CD4-positive, alpha-beta T cell treated with Interferon alpha-2 for 1 hour (primary cell): Measurements from ENCODE around the gene SIGLEC11.
"Not testable (repeated sequence)": the region's sequence is repeated elsewhere in the genome, so short reads cannot be mapped to it uniquely, and the experiment has no call there.

Source experiments
- DNase-seq, 2 donors: peaks; one replicate each; pipeline ENCODE4 v3.0.0-alpha.2; 2020 to 2022

The SIGLEC11 gene

DNA sequence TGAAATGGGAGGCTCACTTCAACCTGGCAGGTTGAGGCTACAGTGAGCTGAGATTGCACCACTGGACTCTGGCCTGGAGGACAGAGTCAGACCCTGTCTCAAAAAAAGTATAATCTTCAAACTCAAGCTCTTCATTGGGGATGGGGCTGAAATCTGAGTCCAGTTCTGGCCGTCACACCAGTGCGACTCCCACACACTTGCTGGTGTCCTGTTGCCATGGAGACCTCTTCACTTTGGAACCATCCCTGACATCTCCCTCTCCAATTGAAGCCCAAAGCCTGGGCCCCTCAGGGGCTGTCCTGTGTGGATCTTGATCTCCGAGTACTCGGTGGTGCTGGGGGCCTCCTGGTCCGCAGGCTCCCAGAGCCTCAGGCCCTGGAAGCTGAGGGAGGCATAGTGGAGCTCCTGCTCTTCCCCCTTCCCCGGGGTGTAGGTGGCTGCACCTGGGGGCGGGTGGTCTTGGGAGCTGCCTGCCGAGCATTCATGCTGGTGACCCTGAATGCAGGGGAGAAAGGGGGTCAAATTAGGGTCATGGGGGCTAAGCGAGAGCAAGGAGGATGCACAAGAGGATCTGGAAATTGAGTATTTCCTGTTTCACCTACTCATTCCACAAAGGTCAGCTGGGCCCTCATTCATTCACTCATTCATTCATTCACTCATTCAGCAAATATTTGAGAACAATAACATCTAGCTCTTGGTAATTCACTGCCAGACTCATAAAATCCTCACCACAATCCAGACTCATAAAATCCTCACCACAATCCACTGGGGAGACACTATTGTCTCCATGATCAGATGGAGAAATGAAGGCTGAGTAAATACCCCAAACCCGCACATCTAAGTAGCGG is 11.0 kb downstream of the SIGLEC11 start:
- DNase-seq = no peak

DNA sequence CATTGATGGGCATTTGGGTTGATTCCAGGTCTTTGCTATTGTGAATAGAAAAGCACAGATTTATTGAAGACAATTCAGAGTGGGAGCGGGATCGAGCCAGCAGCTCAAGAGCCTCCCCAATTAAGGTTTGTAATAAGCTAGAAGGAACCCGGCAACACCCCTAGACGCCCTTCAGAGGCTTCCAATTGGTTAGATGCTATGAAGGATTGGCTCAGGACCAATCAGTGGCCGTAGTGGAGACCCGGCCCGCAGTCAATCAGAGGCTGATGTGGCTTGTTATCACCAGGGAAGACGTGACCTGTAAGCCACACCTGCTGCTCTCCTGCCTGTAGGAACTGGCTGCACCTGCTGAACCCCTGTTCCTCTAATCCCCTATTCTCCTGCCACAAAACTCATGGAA is 14.6 kb downstream of the SIGLEC11 start:
- no peak for DNase-seq

DNA sequence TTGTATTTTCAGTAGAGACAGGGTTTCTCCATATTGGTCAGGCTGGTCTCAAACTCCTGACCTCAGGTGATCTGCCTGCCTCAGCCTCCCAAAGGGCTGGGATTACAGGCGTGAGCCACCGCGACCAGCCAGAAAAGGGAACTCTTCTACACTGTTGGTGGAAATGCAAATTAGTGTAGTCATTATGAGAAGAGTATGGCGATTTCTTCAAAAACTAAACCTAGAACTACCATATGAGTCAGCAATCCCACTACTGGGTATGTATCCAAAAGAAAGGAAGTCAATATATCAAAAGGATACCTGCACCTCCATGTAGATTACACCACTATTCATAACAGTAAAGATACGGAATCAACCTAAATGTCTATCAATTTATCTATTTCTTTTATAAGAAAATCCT is 16.4 kb downstream of the SIGLEC11 start:
- peak in 1 of 2 donors; percentile 19 for DNase-seq

DNA sequence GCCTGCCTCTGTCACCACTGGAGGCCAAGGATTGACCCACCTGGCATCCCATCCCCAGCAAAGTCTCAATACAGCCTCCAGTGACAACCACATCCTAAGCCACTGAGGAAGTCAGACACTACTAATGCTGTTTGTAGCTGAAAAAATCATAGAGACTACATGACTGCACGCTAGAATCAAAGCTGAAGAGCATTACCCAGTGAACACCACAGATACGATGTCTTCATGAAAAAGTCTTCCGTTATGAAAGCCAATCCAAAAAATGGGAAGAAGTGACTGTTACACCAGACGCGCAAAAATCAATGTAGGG is 20.5 kb downstream of the SIGLEC11 start:
- DNase-seq = no peak

DNA sequence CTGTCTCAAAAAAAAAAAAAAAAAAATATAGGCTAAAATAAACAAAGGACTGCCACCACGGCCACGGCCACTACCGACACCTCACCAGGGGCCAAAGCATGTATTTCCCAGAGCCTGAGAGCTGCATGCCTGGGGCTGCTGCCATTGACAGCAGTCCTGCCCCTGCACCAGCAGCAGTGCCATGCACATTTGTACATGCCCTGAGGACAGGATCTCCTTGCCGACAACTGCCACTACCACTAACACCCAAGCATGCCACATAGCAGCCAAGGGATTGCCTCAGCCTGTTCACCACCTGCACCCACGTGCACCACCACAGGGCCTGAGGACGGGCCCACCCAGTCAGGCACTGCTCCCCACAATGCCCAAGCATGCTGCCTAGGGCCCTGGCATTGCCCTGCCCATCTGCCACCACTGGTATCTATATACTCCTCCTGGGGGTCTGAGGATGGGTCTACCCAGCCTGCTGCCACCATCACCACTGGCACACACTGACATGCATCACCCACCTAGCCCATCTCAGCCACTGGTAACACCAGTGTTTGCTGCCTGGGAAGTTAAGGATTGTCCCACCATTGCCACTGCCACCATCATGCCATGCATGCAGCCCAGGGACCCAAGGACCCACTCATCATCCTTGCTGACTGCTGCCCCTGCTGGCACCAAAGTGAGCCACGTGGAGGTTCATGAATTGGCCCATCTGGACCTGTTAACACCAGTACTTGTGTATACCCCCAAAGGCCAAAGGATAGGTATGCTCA is 21.1 kb downstream of the SIGLEC11 start:
- no peak for DNase-seq

DNA sequence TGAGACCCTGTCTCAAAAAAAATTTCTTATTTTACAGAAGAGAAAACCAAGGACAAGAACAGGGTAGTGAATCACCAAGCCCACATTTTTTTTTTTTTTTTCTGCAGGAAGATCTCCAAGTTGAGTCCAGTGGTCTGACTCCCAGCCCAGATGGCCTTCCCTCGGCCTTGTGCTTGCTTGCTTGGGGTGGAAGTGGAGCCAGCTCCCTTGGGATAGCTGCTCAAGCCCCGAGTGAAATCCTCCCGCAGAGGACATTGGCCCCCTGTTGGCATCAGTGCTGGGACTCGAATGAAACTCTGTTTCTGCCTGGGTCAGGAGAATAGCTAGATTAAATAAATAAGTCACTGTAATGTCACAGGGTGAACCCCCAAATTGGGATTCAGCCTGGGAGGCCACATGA is 22.3 kb downstream of the SIGLEC11 start:
- DNase-seq = no peak

DNA sequence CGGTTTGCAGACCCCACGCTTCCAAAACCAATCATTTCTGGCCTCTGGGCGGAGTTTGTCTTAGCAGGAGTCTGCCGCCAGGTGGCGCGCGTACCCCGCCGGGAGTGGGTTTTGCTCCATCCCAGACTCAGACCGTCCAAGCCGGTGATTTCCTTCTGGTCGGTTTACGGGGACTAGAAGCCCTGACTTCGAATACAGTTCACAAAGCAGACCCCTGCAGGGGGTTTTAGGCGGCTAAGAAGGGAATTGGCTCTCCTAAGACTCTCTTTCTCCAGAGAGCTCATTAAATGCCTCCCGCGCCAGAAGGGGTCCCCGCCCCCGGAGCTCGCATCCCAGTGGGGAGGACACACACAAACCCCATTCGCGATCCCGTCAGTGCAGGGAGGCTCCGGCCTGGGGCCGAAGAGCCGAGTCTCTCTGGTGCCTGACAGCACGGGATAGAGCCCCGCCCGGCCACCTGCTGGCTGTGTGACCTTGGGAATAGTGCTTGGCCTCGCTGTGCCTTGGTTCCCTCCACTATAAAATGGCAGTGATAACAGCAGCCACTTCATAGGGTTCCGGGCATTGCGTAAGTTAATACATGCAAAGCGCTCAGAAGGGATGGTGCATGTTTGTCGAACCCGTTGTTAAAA is 23.1 kb downstream of the SIGLEC11 start:
- peak; percentile 75 to 79 for DNase-seq

DNA sequence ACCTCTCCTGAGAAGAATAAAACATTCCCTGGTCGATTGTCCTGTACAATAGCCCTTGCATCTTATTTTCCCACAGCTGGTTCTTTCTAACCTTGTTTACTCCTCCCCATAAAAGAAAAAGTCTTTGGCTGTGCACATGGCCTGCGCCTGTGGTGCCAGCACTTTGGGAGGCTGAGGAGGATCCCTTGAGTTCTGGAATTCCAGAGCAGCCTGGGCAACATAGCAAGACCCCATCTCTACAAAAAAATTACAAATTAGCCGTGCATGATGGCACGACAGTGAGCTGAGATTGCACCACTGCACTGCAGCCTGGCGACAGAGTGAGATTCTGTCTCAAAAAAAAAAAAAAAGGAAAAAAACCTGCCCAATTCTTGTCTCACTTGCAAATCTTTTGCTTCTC is 24.4 kb downstream of the SIGLEC11 start:
- no peak for DNase-seq

DNA sequence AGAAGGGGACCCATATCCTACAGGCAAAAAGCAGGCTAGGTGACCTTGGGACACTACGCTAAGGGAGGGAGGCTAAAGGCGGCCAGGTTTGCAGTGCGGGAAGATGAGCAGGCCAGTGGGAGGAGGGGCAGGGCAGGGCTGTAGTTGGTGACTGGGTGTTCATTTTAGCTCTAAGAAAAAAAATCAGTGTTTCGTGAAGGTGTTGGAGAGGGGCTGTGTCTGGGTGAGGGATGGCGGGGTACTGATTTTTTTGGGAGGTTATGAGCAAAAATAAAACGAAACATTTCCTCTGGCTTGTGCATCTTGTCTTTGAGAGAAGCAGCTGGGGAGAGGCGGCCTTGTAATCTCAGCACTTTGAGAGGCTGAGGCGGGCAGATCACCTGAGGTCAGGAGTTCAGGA is 27.3 kb downstream of the SIGLEC11 start:
- DNase-seq = no peak

DNA sequence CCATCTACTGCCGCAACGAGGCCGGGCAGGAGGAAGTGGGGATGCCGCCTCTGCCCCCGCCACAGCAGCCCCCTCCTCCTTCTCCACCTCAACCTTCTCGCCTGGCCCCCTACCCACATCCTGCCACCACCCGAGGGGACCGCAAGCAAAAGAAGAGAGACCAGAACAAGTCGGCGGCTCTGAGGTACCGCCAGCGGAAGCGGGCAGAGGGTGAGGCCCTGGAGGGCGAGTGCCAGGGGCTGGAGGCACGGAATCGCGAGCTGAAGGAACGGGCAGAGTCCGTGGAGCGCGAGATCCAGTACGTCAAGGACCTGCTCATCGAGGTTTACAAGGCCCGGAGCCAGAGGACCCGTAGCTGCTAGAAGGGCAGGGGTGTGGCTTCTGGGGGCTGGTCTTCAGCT is 28.2 kb downstream of the SIGLEC11 start:
- DNase-seq = peak; percentile 33 to 64

DNA sequence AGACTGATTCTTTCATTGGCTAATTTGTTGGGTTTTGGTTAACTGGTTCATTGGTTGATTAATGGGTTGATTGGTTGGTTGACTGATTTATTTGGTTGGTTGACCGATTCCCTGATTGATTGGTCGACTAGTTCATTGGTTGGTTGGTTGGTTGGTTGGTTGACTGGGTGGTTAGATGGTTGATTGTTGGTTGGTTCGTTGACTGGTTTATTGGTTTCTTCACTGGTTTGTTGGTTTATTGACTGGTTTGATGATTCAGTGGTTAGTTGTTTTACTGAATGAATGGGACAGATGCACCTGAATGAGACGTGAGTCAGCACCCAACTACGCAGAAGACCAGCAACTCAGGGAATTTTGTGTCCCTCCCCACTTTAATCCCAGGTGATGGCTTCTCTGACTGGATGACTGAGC is 28.9 kb downstream of the SIGLEC11 start:
- DNase-seq = no peak

DNA sequence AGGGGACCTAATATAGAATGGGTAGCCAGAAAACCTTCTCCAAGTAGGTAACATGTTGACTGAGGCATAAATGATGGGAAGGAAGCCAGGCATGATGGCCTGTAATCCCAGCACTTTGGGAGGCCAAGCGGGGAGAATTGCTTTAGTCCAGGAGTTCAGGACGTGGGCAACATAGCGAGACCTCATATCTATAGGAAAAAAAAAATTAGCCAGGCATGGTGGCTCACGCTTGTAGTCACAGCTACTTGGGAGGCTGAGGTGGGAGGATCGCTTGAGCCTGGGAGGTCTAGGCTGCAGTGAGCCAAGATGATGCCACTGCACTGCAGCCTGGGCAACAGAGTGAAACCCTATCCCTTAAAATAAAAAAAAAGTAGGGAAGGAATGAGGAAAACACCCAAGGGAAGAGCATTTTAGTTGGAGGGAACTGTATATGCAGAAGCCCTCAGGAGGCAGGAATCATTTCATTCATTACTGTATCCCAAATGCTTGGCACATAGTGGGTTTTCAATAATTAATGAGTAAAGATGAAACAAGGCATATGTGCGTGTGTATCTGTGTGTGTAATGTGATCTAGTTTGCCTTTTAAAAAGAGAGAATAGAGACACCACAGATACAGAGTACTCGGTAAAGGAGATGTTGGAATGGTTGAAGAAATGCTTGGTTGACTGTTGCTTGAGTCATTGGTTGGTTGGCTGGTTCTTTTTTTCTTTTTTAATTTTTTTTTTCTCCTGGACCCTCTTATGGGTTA is 29.5 kb downstream of the SIGLEC11 start:
- DNase-seq = no peak

DNA sequence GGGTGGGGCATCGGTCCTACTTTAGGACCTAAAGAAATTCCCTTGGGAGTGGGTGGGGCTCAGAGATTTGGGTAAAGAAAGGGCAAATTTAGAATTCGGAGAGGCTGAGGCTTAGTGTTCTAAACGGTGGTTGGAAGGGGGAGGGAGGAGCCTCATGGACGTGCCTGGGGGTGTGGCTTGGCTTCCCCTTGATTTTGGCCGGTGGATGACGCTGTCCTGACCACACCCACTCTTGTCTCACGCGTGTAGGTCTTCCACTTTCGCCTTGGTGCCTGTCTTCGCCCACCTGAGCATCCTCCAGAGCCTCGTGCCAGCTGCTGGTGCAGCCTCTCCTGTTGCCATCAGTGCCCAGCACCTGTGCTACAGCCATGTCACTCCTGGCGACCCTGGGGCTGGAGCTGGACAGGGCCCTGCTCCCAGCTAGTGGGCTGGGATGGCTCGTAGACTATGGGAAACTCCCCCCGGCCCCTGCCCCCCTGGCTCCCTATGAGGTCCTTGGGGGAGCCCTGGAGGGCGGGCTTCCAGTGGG is 30.4 kb downstream of the SIGLEC11 start:
- DNase-seq = peak; percentile 36 to 47

DNA sequence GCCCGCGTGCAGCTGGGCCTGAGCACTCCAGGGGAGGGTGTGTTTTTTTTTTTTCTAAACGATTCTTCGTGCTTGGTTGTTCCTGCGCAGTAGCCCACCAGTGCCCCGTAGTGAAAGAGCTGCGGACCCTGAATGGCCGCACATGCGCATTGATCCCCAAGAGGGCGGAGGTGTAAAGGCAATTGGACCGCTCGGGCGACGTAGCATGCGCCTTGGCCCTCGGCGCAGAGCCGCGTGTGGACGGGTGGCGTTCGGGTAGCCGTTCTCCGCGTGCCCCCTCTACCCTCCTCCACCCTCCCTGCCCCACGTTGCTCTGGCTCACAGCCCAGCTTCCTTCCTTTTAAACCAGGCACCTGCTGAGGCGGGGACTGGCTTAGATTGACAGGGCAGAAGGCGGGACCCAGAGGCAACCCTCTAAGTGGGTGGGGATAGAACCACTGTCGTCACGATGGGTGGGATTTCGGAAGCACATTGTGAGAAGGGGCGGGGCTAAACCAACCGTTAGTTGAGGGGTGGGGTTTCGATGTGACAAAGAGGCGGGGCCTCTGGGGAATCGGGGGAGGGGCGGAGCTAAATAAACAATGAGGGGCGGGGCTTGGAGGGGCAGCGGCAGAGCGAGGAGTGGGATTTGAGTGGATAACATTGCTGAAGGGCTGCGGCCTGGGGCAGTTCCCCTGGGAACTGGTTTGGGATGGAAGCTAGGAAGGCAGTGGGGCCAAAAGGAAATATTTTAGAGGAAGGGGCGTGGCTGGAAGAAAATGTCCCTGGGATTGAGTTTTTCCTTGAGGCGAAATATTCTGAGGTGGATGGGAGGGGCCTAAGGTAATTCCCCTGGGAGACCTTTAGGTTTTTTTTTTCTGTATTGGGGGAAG is 31.1 kb downstream of the SIGLEC11 start:
- DNase-seq = peak; percentile 97

DNA sequence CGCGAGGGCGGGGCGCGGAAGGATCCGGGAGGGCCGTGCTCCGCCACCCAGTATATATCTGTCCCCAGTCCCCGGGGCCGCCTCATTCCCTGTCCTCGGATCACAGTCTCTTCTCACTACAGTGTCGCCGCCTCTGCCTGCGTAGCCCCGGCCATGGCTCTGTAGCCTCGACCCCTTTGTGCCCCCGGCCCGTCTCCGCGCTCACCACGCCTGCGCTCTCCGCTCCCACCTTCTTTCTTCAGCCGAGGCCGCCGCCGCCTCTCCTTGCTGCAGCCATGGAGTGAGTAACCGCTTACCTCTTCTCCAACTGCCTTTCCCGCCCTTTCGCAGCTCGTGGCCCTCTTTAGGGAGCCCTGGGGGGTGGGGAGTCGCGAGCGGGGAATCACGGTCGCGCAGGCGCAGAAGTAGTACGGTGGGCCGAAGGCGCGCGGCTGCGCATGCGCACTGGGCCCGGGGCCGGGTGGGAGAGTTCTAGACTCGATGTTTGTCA is 31.8 kb downstream of the SIGLEC11 start, which contains the start of the genes ATF5 and NUP62:
ATF5 (plus strand) TSS at position 85 of the 490 bp plus-strand sequence. CDS start 1,646 bp downstream, outside the sequence.
NUP62 (minus strand) TSS at position 384 of the 490 bp plus-strand sequence. CDS start 19,697 bp downstream, outside the sequence.
- DNase-seq = peak; percentile 88 to 91

DNA sequence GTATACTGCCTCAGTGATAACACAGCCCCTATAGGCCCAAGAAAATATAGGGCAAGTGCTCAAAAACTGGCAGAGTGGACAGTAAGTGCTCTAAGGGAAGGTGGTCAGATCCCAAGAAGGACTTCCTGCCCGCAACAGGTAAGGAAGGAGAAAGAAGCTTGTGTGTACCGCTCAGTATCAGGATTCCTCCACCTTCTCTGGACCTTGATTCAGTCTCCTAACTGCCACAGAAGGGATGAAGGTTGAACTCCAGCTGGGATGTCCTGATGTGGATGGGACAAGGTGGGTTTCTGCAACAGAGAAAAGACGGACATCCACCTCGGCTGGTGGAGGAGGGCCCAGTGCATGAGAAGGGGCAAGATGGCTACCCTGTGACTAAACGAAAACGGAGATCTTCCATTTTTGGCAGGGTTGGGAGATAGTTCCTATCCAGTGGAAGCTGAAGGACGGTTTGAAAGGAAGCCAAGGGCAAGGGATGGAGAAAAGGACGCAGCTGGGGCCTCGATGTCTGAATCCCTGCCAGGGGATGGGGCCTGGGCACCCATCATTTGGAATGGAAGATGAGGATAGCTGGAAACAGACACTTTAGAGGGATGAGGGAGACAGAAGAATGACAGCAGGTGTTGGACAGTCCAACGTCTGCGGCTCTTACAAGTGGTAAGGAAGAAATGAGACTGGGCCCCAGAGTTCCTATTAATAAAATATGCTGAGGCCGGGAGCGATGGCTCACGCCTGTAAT is 33.3 kb downstream of the SIGLEC11 start:
- DNase-seq = no peak

DNA sequence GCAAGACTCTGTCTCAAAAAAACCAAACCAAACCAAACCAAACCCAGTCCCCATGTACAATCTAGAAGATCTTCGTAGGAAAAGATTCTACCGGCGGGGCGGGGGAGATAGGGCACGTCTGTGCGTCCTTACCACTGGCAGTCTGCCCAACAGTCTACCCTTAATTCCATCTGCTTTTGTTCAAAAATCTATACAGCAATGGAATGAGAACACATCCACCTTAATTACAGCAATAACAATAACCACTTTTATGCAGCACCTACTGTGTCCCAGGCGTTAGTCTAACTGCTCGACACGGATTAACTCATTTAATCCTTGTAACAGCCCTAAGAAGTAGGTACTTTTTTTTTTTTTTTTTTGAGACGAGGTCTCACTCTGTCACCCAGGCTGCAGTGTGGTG is 34.5 kb downstream of the SIGLEC11 start:
- no peak for DNase-seq

DNA sequence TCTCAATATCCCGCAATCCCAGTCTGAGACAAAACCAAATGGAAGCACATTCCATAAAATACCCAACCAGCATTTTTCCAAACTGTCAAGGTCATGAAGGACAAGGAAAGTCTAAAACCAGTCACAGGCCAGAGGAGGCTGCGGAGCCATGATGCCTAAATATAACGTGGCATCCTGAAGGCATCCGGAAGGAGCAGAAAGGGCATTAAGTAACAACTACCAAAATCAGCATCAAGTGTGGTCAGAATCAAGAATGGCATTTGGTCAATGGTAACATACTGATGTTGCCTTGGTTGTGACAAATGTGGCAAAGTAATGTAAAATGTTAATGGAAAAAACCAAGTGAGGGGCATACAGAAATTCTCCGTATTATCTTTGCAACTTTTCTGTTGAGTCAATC is 35.5 kb downstream of the SIGLEC11 start:
- no peak for DNase-seq

DNA sequence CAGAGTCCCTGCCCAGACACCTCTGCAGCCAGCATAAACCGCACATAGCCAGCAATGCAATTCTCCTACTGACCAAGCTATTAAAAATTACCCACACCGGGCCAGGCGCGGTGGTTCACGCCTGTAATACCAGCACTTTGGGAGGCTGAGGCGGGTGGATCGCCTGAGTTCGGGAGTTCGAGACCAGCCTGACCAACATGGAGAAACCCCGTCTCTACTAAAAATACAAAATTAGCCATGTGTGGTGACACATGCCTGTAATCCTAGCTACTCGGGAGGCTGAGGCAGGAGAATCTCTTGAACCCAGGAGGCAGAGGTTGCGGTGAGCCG is 36.1 kb downstream of the SIGLEC11 start:
- not testable (repeated sequence) for DNase-seq

DNA sequence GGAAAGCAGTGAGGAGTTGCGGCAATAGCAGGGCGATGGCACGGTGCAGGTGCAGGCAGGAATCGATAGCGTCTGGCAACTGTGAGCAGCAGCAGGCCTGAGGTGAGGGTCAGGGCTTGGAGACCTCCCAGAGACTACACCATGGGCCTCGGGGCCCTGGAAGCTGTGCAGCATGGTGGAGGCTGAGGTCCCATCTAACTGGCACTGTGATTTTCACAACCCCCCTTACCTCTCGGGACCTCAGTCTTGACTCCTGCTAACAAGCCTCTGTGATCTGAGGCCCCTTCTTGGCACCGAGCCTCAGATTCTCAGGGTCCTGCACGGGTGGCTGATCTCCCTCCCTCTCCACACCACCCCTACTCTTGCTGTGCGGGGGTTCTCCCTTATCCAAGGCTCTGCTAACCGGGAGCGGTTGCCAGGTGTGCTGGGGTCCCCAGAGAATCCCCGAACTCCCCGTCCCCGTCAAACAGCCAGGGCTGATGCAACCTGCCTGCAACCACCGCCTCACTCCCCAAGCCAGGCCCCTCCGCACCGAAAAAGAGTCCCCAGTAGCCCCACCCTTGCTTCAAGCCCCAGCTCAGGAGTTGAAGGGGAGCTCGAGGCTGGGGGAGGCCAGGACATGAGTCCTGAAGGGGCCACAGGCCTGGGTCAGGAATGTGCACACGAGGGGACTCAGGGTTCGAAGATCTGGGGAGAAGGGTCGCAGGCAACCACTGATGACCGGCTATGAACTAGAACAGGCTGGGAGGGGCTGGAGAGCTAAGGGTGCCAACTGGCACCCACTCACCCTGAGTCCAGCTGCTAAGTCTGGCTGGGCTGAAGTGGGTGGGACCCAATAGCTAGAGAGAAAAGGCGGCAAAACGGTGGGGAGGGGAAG is 36.7 kb downstream of the SIGLEC11 start:
- no peak for DNase-seq
